HL-60 (cell line): Measurements from ENCODE around the gene TFPT.

Experiments
- POLR2AphosphoS5 ChIP-seq: IDR thresholded peaks from 2 replicates; pipeline ENCODE4 v1.6.1; 2012; ENCODE audit warnings: low read depth
- TF ChIP-seq, protein P1 (sequence below): IDR thresholded peaks from one replicate; pipeline ENCODE4 v1.5.1; 2011; ENCODE audit warnings: low read length, control low read depth, inconsistent platforms; ENCODE audit not compliant: insufficient read depth
- TF ChIP-seq, protein P2 (sequence below): IDR thresholded peaks from 2 replicates; pipeline ENCODE4 v1.6.1; 2012; ENCODE audit warnings: low read depth; ENCODE audit not compliant: insufficient replicate concordance

DNA sequence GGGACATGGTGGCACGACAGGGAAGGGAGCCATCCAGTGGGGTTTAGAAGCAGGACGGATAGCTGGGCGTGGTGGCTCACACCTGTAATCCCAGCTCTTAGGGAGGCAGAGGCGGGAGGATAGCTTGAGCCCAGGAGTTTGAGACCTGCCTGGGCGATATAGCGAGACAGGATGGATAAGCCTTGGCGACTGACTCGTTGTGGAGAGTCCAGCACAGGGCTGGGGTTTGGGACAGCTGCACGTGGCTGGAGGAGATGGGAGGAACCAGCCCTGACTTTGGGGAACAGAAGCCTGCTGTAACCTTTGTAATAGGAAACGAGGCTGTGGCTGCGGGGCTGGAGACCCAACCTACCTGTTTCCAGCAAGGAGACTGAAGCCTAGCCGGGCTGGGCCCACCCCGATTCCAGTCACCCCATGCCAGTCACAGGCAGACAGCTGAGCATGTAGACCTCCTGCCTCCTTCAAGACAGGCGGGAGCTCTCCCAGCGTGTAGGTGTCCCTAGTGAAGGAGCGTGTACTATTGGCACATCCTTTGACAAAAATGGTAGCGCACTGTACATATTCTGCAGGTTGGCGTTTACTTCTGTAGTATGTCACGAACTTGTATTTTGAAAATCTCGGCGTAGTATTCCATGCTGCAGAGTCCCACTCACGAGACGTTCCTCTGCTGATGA, 36.0 kb upstream of the TFPT start:
- TF ChIP-seq, protein P1, sequence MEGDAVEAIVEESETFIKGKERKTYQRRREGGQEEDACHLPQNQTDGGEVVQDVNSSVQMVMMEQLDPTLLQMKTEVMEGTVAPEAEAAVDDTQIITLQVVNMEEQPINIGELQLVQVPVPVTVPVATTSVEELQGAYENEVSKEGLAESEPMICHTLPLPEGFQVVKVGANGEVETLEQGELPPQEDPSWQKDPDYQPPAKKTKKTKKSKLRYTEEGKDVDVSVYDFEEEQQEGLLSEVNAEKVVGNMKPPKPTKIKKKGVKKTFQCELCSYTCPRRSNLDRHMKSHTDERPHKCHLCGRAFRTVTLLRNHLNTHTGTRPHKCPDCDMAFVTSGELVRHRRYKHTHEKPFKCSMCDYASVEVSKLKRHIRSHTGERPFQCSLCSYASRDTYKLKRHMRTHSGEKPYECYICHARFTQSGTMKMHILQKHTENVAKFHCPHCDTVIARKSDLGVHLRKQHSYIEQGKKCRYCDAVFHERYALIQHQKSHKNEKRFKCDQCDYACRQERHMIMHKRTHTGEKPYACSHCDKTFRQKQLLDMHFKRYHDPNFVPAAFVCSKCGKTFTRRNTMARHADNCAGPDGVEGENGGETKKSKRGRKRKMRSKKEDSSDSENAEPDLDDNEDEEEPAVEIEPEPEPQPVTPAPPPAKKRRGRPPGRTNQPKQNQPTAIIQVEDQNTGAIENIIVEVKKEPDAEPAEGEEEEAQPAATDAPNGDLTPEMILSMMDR, result no peak
- no peak for TF ChIP-seq POLR2AphosphoS5
- TF ChIP-seq, protein P2, sequence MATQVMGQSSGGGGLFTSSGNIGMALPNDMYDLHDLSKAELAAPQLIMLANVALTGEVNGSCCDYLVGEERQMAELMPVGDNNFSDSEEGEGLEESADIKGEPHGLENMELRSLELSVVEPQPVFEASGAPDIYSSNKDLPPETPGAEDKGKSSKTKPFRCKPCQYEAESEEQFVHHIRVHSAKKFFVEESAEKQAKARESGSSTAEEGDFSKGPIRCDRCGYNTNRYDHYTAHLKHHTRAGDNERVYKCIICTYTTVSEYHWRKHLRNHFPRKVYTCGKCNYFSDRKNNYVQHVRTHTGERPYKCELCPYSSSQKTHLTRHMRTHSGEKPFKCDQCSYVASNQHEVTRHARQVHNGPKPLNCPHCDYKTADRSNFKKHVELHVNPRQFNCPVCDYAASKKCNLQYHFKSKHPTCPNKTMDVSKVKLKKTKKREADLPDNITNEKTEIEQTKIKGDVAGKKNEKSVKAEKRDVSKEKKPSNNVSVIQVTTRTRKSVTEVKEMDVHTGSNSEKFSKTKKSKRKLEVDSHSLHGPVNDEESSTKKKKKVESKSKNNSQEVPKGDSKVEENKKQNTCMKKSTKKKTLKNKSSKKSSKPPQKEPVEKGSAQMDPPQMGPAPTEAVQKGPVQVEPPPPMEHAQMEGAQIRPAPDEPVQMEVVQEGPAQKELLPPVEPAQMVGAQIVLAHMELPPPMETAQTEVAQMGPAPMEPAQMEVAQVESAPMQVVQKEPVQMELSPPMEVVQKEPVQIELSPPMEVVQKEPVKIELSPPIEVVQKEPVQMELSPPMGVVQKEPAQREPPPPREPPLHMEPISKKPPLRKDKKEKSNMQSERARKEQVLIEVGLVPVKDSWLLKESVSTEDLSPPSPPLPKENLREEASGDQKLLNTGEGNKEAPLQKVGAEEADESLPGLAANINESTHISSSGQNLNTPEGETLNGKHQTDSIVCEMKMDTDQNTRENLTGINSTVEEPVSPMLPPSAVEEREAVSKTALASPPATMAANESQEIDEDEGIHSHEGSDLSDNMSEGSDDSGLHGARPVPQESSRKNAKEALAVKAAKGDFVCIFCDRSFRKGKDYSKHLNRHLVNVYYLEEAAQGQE, result no peak
